ENCODE results near the gene CMPK2. TPM values are rescaled to one million over a fixed set of nuclear protein-coding genes. Genes with fewer than 3 reads are reported as not detected.
A peak's percentile ranks its signal among the peaks of the same experiment; 100 is the strongest.

The CMPK2 gene
- total RNA-seq, 4 donors from 2014 or later: 3.1 to 7.8 (median 5.4) TPM

DNA sequence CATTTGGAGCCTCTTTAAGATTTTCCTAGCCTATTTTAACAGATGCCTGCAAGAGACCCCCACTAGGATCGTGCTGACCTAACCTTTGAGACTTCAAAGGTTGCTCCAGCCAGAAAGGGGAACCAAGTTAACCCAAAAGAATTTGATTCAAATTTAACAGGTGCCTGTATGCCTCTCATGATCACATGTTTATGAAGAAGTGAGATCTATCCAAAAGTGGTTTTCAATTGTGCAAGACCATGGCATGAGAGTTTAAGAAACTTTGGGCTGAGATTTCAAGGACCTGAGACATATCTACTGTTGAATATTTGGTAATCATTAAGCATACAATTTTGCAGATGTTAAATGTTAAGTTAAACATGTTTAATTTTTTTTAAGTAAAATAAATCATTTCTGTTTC lies 10.6 kb upstream of the CMPK2 start:
- Histone ChIP-seq H3K27ac (no peak overlapping the region), H3K4me3 (no peak overlapping the region), H3K4me1 (peaks cover 0 to 27% (median 2%) of the 10 kb centered on the region in 3 donors), H3K36me3 (no peaks in the 10 kb centered on the region), H3K9me3 (no peaks in the 10 kb centered on the region), H3K27me3 (no peaks in the 10 kb centered on the region)
- WGBS, 2 donors (ENCODE audit: low coverage in 1 of 2): 91% methylated on average over 1 of the region's 1 CpG; no CpG with 5 or more reads in 1 of the 2 donors
- ATAC-seq: no peak
- no peak for TF ChIP-seq POLR2AphosphoS5 (IDR thresholded peaks at IDR 0.05)
- no peak for TF ChIP-seq EP300 (IDR thresholded peaks at IDR 0.05)
- TF ChIP-seq POLR2A (IDR thresholded peaks at IDR 0.05): no peak
- TF ChIP-seq, protein P1, sequence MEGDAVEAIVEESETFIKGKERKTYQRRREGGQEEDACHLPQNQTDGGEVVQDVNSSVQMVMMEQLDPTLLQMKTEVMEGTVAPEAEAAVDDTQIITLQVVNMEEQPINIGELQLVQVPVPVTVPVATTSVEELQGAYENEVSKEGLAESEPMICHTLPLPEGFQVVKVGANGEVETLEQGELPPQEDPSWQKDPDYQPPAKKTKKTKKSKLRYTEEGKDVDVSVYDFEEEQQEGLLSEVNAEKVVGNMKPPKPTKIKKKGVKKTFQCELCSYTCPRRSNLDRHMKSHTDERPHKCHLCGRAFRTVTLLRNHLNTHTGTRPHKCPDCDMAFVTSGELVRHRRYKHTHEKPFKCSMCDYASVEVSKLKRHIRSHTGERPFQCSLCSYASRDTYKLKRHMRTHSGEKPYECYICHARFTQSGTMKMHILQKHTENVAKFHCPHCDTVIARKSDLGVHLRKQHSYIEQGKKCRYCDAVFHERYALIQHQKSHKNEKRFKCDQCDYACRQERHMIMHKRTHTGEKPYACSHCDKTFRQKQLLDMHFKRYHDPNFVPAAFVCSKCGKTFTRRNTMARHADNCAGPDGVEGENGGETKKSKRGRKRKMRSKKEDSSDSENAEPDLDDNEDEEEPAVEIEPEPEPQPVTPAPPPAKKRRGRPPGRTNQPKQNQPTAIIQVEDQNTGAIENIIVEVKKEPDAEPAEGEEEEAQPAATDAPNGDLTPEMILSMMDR (IDR thresholded peaks at IDR 0.05): no peak

DNA sequence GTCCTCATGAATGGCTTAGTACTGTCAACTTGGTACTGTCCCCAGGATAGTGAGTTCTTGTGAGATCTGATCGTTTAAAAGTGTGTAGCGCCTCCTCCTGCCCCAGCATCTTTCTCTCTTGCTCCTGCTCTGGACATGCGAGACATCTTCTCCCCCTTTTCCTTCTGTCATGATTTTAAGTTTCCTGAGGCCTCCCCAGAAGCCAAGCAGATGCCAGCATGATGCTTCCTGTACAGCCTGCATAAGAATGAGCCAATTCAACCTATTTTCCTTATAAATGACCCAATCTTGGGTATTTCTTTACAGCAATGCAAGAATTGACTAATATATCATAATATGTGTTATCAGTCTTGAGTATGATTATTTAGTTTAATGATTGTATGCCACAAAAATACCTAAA lies 8.3 kb upstream of the CMPK2 start:
- no peaks in the 10 kb centered on the region for H3K27me3 ChIP-seq

DNA sequence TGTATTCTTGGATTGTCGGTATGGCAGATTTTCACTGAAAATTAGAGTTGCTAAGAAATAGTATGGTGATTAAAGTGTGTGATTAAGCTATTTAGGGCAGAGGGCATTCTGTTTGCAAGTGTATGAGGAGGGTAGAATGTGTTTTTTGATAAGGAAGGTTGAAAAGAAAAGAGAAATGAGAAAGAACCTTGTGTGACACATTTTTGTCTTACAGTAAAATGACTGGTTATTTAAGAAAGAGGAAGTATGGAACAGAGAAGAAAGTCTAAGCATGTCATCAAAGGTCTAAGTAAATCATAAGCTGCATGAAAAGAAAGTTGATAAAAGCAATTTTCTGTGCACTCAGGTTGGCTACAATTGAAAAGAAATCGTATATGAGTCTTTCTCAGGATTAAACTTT lies 6.7 kb upstream of the CMPK2 start:
- WGBS, 2 donors (ENCODE audit: low coverage in 1 of 2): 75 to 97% methylated on average over 2 of the region's 2 CpGs
- TF ChIP-seq, protein P1 (IDR thresholded peaks at IDR 0.05): no peak
- TF ChIP-seq EP300 (IDR thresholded peaks at IDR 0.05): no peak
- no peak for TF ChIP-seq POLR2A (IDR thresholded peaks at IDR 0.05)
- TF ChIP-seq POLR2AphosphoS5 (IDR thresholded peaks at IDR 0.05): no peak
- H3K36me3 ChIP-seq: no peaks in the 10 kb centered on the region
- H3K27me3 ChIP-seq: no peaks in the 10 kb centered on the region
- no peak overlapping the region for H3K27ac ChIP-seq
- no peak for ATAC-seq
- H3K9me3 ChIP-seq: no peaks in the 10 kb centered on the region
- H3K4me3 ChIP-seq: no peak overlapping the region
- peaks cover 0 to 7% (median 0%) of the 10 kb centered on the region in 3 donors for H3K4me1 ChIP-seq

More for the DNA sequence above, 8.3 kb upstream of the CMPK2 start:
- H3K4me1 ChIP-seq: peaks cover 0 to 21% (median 2%) of the 10 kb centered on the region in 3 donors
- ATAC-seq: no peak
- no peak overlapping the region for H3K27ac ChIP-seq
- 90 to 100% methylated on average over 1 to 3 of the region's 3 CpGs for WGBS, 2 donors (ENCODE audit: low coverage in 1 of 2)
- no peak for TF ChIP-seq POLR2AphosphoS5 (IDR thresholded peaks at IDR 0.05)
- TF ChIP-seq, protein P1 (IDR thresholded peaks at IDR 0.05): no peak
- TF ChIP-seq EP300 (IDR thresholded peaks at IDR 0.05): no peak
- no peak for TF ChIP-seq POLR2A (IDR thresholded peaks at IDR 0.05)
- H3K36me3 ChIP-seq: no peaks in the 10 kb centered on the region
- no peaks in the 10 kb centered on the region for H3K9me3 ChIP-seq
- H3K4me3 ChIP-seq: no peak overlapping the region

DNA sequence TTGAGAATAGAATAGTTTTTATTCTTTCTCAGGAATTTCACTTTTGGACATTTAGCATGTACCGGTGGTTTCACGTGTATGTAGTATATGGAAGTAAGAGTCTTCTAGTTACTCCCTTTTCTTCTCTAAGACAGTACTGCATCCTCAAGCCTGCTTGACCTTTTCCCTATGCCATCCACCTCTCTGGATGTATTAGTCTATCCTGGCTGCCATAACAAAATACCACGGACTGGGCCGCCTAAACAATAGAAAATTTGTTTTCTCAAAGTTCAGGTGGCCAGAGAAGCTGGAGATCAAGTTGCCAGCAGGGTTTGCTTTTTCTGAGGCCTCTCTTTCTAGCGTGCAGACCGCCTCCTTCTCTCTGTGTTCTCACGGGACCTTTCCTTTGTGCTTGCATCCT lies 1.3 kb upstream of the CMPK2 start:
- no peak overlapping the region for H3K27ac ChIP-seq
- no peak for ATAC-seq
- peaks cover 0 to 32% (median 12%) of the 10 kb centered on the region in 3 donors for H3K4me1 ChIP-seq
- 72 to 87% methylated on average over 4 to 7 of the region's 7 CpGs for whole genome bisulfite sequencing, 2 donors (ENCODE audit: low coverage in 1 of 2)
- H3K27me3 ChIP-seq: no peaks in the 10 kb centered on the region
- no peak overlapping the region for H3K4me3 ChIP-seq
- TF ChIP-seq EP300 (IDR thresholded peaks at IDR 0.05) (no peak), POLR2AphosphoS5 (IDR thresholded peaks at IDR 0.05) (no peak), POLR2A (IDR thresholded peaks at IDR 0.05) (no peak)
- TF ChIP-seq, protein P1 (IDR thresholded peaks at IDR 0.05): no peak
- H3K9me3 ChIP-seq: no peaks in the 10 kb centered on the region
- H3K36me3 ChIP-seq: peaks cover 0 to 6% of the 10 kb centered on the region in 2 donors

DNA sequence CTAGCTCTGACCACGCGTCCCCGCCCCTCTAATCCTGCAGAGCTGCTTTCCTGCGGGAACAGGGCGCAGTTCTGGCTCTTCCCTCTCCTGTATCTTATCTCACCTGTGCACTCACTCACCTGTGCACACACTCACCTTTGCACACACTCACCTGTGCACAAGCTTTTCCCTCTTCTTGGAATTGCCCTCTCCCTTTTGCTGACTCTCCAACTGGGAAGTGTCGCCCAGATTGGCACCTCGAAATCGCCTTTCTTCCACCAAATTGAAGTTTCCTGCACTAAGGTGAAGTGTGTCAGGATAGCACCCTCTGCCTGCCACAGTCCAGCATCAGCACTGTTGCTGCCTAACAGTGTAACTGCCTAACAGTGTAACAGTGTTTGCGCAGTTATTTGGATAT lies 566 bp upstream of the CMPK2 start:
- TF ChIP-seq POLR2A (IDR thresholded peaks at IDR 0.05): no peak
- TF ChIP-seq, protein P1 (IDR thresholded peaks at IDR 0.05): peak in 2 of 4 experiments; percentile 17 to 49
- Histone ChIP-seq H3K27ac (peak overlapping the region in 3 of 4 donors; percentile 83 to 89 (median 87)), H3K9me3 (no peaks in the 10 kb centered on the region), H3K36me3 (peaks cover 0 to 13% of the 10 kb centered on the region in 2 donors), H3K4me3 (peak overlapping the region; percentile 70 to 86), H3K27me3 (no peaks in the 10 kb centered on the region), H3K4me1 (peaks cover 0 to 32% (median 12%) of the 10 kb centered on the region in 3 donors)
- no peak for ATAC-seq
- WGBS, 2 donors (ENCODE audit: low coverage in 1 of 2): 8 to 33% methylated on average over 1 to 9 of the region's 9 CpGs

All from gastroesophageal sphincter (tissue), 4 donors.